Measurements from ENCODE around the gene NEDD4L.

- TF ChIP-seq CTCF (IDR thresholded peaks at IDR 0.05) (no peak), POLR2AphosphoS5 (IDR thresholded peaks at IDR 0.05; ENCODE audit: low read depth, low read length) (no peak), REST (IDR thresholded peaks at IDR 0.05; ENCODE audit: insufficient read depth in 1 of 2, low read depth in 2 of 2, low read length in 1 of 2) (no peak), SIN3A (IDR thresholded peaks at IDR 0.05; ENCODE audit: borderline replicate concordance, insufficient read depth, low read depth, low read length) (no peak), TCF7L2 (IDR thresholded peaks at IDR 0.05; ENCODE audit: low read depth, low read length) (no peak)
Observed at GRCh38 chr18:58353581-58353980, 309.6 kb downstream of the NEDD4L start.
